ENCODE measurements around the gene EGFR. TPM values are rescaled to one million over a fixed set of nuclear protein-coding genes. Genes with fewer than 3 reads are reported as not detected.
"Not testable (repeated sequence)": the region's sequence is repeated elsewhere in the genome, so short reads cannot be mapped to it uniquely, and the experiment has no call there.

EGFR gene
- polyA plus RNA-seq, 4 donors = 28.3 to 32.1 (median 31.0) TPM

DNA sequence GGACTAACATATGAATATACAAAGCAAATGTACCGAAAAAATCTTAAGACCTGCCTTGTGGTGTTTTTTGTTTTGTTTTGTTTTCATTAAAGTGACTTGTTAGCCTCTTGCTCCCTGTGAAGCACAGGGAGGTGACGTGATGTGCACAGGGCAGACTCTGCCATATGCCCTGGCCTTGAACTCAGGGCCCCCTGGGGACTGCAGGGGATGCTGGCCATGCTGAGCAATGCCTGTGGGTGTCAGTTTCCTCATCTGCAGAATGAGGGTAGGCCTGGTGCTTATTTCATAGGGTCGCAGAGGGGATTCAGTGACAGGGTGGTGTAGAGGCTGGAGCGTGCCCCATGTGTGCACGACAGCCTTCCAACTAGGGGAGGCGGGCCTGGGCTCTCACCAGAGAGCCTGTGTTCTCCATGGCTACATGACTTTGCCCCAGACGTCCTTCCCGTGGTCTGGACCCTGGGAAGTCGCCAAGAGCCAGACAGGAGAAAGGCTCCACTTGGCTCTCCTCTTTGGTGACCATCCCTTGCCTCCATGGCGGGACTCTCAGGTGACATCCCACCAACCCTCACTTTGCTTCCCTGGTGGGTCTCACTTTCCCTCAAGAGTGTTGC lies 14.5 kb downstream of the EGFR start:
- DNase-seq (ENCODE audit: low read depth in 4 of 4, low spot score in 2 of 4) = no peak

DNA sequence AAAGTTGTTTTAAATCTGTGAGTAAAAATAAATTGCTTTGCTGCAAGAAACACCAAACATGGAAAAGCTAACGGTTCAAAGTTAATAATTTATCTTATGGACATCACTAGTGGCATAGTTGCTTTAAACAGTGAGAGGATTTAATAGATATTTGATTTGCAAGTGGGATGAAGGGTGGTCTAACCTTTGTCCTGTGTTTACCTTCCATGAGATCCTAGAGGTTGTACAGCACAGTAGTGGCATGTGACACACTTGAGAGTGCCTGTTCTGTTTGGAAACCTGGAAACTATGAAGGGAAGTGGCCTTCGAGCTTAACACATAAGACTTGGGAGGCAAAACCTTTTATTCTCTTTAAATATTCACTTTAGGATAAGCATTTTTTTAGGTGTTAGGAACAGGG lies 16.0 kb downstream of the EGFR start:
- DNase-seq (ENCODE audit: low read depth in 4 of 4, low spot score in 2 of 4) = no peak

DNA sequence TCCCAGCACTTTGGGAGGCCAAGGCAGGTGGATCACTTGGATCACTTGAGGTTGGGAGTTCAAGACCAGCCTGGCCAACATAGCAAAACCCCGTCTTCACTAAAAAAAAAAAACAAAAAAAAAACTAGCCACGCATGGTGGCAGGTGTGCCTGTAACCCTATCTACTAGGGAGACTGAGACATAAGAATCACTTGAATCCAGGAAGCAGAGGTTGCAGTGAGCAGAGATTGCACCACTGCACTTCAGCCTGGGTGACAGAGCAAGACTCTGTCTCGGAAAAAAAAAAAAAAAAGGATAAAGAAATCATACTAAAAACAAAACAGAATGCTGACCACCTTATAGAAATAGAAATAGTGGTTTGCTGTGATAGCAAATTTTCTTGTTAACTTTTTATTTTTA lies 16.6 kb downstream of the EGFR start:
- DNase-seq (ENCODE audit: low read depth in 4 of 4, low spot score in 2 of 4) = not testable (repeated sequence)

DNA sequence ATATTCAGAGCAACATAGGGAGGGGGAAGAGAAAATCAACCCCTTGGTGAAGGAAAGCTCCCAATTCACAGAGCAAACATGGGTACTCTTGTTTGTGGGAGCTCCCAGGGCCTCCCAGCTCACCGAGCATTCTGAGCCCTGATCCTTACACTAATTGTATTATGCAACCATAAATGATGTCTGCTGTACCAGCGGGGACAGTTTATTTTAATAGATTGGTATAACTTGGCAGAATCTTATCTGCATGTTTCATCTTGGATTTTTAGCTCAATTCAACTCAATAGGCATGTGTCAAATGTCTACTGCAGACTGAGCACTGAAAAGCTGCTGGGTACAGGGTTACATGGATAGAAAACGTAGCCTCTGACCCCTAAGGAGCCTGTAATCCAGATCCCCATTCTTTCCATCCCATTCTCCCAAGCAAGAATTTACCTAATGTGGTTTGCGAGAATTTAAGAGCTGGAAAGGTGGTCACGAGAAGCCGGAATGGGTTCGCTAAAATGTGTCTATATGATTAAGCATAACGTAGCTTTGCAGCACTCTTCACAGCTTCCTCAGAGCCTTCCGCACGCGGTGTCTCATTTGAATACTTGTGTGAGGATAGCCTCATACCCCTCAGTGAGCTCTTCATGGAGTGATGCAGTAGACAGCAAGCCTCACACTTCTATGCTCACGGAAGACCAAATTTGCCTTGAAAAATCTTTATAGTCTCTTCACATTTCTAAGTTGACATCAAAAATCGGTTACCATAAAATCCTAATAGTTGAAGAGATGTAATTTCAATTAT lies 18.3 kb downstream of the EGFR start:
- no peak for DNase-seq (ENCODE audit: low read depth in 4 of 4, low spot score in 2 of 4)

DNA sequence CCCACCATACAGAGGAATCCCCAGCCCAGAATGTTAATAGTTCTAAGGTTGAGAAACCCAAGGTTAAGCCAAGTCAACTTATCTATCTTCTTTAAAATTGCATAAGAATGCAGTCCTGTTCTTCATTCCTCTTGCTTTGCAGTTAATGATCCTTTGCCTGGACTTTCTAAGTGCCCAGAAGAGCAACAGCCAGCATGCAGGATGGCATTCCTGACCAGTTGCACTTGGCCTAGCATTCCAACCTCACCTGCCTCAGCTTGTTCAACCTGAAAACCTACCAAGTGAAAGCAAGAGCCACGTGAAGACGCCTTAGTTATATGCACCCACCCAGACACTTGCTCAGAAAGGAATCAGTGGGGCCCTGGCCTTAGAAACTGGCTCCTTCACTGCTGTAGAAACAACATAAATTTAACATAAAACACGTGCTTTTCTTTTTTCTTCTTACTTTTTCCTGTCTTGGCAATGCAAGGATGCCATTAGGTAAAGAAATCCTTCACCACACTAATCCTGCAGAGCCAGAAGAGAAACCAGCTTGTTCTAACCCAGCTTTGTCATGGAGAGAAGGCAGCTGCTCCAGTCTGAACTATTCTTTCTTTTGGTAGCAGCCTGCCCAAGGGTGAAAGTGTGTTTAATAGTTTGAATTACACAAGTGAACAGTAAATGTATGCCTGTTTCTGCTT lies 25.0 kb downstream of the EGFR start:
- no peak for DNase-seq (ENCODE audit: low read depth in 4 of 4, low spot score in 2 of 4)

- no peak for DNase-seq (ENCODE audit: low read depth in 4 of 4, low spot score in 2 of 4)
Measured at GRCh38 chr7:55044371-55044717, 25.5 kb downstream of the EGFR start.

DNA sequence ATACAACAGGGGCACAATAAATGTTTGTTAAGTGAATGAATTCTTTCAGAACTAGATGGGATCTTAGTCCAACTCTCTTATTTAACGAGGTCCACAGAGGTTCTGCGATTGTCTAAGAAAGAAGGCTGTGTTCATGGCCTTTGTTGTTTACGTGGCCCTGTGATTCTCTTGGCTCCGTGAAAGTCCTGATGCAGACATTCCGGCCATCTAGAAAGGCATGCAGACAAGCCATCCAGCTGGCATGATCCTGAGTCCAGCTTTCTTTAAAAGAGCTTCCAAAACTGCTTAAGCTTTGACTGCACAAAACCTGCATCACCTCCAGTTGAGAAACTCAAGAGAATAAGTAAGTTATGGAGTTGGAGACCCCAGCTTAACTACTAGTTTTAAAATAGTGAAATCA lies 26.0 kb downstream of the EGFR start:
- DNase-seq (ENCODE audit: low read depth in 4 of 4, low spot score in 2 of 4) = no peak

DNA sequence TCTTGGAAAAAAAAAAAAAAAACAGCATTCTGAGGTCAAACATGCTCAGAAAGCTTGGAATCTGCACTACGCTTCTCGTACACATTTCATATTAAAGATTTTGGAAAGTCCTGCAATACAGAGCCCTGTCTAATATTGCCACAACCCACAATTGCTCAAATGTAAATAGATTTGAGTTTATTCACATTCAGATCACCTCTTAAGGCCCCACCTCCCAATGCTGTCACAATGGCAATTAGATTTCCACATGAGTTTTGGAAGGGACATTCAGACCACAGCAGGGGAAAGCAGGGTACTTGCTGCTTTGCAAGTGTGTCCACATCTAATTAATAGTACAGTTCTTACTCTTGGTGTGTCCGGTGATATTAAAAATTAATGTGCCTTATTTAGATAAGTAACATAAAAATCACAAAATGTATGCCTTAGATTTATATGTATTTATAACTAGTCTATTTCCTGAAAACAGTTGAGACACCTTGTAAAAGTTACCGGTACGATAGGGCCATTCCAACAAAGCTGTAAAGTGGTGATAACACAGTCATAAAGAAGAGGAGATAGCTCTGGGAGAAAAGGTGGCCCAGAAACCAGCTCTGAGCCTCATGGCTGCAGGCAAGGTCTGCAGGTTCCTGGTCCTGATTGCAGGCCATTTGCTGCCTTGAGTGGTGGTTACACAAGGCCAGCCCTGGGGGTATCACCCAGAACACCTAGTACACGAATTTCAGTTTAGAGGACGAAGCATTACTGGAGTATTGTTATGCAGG lies 27.9 kb downstream of the EGFR start:
- no peak for DNase-seq (ENCODE audit: low read depth in 4 of 4, low spot score in 2 of 4)

DNA sequence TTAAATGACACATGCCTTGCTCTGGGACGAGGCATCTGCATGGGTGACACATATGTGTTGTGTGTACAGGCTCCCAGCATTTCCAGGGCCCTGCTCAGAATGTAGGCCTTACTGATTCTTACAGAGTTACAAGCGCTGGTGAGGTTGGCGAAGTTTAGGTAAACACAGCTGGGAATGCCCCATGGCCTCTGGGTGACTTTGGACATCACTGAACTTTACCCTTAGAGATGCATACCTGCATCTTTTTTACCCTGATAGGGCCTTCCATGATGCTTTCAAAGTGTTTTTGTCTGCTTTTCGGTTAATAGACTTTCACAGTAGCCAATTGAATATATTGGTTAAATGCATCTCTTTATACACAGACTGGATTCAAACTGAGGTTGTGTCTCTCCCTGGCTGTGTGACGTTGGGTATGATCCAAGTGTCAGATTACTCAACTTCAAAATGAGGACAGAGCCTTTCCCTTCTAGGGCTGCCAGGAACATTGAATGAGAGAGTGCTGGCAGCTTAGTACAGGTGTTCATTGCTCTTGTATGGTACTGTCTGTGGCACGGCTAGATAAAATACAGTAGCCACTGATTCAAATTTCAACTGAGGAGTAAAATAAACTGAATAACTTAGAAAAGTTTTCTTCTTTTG lies 29.5 kb downstream of the EGFR start:
- no peak for DNase-seq (ENCODE audit: low read depth in 4 of 4, low spot score in 2 of 4)

DNA sequence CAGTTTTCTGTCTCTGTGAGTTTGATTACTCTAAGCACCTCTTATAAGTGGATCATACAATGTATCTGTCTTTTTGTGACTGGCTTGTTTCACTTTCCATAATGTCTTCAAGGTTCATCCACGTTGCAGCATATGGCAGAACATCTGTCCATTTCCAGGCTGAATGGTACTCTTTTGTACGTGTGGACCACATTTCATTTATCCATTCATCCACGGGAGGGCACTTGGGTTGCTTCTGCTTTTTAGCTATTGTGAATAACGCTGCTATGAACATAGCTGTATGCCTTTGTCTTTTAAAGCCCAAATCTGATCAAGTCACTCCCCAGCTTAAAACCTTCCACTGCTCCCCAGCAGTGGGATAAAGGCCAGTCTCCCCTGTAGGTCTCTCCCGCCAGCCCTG lies 31.5 kb downstream of the EGFR start:
- DNase-seq (ENCODE audit: low read depth in 4 of 4, low spot score in 2 of 4) = no peak

DNA sequence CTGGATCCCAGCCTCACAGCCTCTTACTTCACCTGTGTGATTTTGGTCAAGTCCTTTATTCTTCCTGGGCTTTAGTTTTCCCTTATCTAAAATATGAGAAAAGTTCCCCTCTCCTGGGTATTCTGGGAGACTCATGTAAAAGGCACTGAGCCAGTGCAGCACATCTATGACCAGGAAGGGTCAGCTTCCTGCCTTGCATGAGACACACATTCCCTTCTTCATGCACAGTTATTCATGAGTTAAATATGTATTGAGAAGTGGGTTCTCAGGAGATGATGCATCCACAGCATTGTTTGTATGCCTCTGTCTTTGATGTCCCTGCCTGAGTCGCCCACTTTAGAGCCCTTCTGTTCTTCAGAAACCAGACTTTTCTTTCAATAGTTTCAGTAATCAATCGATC lies 33.3 kb downstream of the EGFR start:
- DNase-seq (ENCODE audit: low read depth in 4 of 4, low spot score in 2 of 4) = no peak

DNA sequence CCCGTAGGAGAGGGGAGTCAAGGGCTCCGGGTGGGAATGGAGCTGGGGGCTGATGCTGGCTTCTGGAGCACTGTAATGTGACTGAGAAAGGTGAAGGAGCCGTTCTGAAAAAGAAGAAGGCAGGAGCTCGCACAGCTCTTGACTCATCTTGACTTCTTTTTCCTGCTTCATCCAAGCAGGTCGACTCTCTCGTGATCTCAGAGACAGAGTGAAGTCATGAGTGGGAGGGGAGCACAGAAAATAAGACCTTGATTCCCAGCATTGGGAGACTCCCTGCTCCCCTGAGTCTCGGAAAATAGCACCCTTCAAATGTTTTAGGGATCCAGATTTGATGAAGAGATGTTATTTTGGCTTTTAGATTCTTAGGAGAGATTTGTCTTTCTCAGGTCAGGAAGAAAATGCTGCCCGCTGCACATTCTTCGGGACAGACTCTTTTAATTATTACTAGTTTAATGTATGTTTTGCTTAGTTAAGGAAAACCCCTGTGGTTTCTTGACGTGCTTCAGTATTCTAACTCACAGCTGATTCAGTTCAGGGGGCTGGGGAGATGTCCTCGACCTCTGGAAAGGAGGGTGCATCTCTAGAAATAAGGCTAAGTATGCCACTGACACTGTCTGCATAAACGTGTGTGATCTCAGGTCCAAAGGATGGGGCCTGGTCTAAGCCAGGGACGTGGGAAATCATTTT lies 34.1 kb downstream of the EGFR start:
- DNase-seq (ENCODE audit: low read depth in 4 of 4, low spot score in 2 of 4) = no peak

DNA sequence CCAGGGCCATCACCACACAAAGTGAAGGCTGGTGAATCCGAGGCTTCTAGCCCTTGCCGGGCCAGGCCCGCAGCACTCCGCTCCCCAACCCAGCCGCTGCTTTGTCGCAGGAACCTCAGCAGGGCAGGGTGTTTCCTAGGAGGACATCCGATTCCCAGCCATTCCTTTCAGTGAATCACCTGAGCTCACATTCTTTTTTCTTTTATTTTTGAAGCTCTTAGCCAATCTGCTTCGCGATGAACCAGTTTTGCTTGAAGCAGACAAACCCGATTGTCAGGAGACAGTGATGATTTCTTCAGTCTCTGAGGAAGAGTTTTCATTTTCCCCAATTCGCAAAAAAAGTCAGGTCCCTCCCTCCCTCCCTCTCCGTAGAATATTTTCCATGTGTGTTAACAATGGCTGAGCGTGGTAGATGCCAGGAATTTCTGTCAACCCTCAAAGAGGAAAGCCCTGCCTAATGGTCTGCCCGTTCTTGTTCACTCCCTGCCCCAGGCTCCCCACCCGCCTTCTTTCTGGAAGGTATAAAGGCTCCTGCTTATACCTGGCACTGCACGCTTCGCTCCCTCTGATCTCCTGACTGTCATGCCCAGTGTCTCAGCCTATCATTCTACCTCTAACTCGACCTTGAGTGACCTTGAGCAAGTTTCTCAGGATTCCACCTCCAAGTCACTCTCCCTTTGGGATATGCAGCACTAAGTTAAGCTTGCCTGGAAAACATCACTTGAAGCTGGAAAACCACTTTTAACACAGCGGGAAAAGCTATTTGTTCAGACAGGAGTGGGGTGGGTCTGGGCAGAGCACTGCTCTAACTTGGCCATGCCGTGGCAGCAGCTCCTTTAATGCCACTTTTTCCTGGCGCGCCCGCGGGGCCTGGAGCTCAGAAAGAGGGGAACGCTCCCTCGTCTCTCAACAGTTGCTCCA lies 35.1 kb downstream of the EGFR start:
- no peak for DNase-seq (ENCODE audit: low read depth in 4 of 4, low spot score in 2 of 4)

DNA sequence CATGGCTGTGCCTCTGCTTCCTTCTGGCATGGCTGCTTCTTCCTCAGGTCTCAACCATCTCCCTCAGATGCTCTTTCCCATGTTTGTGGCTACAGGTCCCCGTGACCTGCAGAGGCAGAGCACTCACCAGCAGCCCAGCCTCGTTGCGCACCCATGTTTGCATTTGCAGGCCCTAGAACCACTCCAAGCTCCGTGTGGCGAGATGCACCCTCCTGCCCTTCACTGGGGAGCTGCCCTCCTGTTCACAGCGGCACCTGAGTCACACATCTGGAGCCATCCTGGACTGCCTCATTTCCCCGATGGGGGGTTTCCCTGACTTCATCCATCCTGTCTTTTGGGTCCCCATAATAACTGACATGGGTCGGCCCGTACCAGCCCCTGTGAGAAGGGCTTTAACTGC lies 35.9 kb downstream of the EGFR start:
- no peak for DNase-seq (ENCODE audit: low read depth in 4 of 4, low spot score in 2 of 4)

GRCh38 chr7:55055479-55055878 lies 36.7 kb downstream of the EGFR start:
- no peak for DNase-seq (ENCODE audit: low read depth in 4 of 4, low spot score in 2 of 4)

DNA sequence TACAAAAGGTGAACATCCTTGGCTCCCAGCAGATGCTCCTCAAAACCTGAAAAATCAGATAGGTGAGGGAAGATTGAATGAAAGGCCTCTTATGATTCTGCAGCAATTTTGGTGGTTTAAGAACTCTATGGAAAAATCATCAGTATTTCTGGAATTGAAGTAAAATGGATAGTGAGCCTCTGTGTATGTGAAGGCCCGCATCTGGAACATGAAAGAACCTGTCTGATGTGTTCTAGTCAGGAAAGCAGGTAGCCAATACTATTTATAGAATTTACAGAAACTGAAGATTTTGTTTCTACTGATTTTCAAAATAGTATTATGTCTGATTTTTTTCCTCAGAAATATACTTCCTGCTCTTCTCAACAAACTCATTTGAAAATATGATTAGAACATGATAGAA lies 37.3 kb downstream of the EGFR start:
- no peak for DNase-seq (ENCODE audit: low read depth in 4 of 4, low spot score in 2 of 4)

DNA sequence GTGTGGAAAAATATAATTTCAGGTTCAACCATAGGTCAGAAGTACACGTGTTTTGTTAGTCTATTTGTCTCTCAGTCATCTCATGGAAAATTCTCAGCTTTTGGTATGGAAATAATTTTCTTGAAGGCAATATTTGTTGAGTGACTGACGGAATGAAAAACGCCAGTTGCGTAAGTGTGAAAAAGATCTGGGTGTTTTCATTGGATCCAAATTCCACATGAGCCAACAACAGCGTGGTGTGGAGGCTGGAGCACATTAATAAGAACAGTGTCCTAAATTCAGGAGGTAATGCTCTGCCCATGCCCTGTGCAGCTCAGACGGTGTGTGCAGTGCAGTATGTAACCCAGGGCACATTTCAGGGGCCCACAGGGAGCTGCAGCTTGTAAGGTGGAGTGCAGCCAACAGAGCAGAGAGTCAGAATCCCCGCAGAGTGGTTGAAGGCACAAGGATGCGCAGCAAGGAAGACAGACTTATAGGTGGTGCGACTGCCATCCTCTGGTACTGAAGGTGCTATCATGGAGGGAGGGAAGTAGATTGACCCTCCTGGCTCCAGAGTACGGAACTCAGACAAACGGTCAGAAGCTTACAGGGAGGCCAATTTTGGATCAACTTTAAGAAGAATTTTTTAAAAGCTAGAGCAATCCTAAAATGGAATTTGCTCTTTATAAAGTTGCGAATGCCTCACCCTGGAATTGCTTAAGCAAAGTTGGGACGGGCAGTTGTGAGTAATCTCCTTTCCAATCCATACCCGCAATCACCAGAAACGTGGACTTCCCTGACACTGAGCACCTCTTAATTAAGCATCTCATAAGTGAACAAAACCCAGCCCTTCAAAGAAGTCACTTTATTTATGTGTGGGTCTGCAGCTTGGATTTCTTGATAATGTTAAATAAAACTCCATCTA lies 38.0 kb downstream of the EGFR start:
- no peak for DNase-seq (ENCODE audit: low read depth in 4 of 4, low spot score in 2 of 4)

DNA sequence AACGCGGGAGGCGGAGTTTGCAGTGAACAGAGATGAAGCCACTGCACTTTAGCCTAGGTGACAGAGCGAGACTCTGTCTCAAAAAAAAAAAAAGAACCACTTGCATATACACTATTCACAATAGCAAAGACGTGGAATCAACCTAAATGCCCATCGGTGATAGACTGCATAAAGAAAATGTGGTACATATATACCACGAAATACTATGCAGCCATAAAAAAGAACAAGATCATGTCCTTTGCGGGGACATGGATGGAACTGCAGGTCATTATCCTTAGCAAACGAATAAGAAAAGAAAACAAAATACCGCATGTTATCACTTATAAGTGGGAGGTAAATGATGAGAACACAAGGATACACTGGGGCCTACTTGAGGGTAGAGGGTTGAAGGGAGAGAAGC lies 39.5 kb downstream of the EGFR start:
- DNase-seq (ENCODE audit: low read depth in 4 of 4, low spot score in 2 of 4) = no peak
